ENCODE measurements around the gene COL24A1. TPM values are rescaled to one million over a fixed set of nuclear protein-coding genes. Genes with fewer than 3 reads are reported as not detected.

COL24A1 gene
- total and polyA plus RNA-seq, 2 experiments from 2014 or later, result 0.32 to 0.54 TPM

- DNase-seq (ENCODE audit: low read depth in 1 of 2, low spot score in 1 of 2), result no peak
- Histone ChIP-seq H3K27ac (no peak overlapping the region), H3K27me3 (no peaks in the 10 kb centered on the region), H3K4me3 (no peak overlapping the region), H3K9me3 (ENCODE audit: low read depth) (no peaks in the 10 kb centered on the region), H3K36me3 (no peaks in the 10 kb centered on the region), H3K4me1 (ENCODE audit: low read depth) (no peaks in the 10 kb centered on the region)
- no peak for TF ChIP-seq CTCF (IDR thresholded peaks at IDR 0.05; ENCODE audit: low read depth, low read length)
These were observed 217.7 kb downstream of the COL24A1 start for GRCh38 chr1:85938829-85939228.

- TF ChIP-seq CTCF (IDR thresholded peaks at IDR 0.05; ENCODE audit: low read depth, low read length), result no peak
- no peak for DNase-seq (ENCODE audit: low read depth in 1 of 2, low spot score in 1 of 2)
- no peaks in the 10 kb centered on the region for H3K9me3 ChIP-seq (ENCODE audit: low read depth)
- no peaks in the 10 kb centered on the region for H3K4me1 ChIP-seq (ENCODE audit: low read depth)
- no peak overlapping the region for H3K27ac ChIP-seq
- H3K4me3 ChIP-seq, result no peak overlapping the region
- no peaks in the 10 kb centered on the region for H3K36me3 ChIP-seq
- no peaks in the 10 kb centered on the region for H3K27me3 ChIP-seq
These were observed 220.1 kb downstream of the COL24A1 start for GRCh38 chr1:85936470-85936869.

GRCh38 chr1:85936057-85936456, 220.5 kb downstream of the COL24A1 start:
- Histone ChIP-seq H3K27me3 (no peaks in the 10 kb centered on the region), H3K9me3 (ENCODE audit: low read depth) (no peaks in the 10 kb centered on the region), H3K36me3 (no peaks in the 10 kb centered on the region), H3K27ac (no peak overlapping the region), H3K4me3 (no peak overlapping the region), H3K4me1 (ENCODE audit: low read depth) (no peaks in the 10 kb centered on the region)
- no peak for DNase-seq (ENCODE audit: low read depth in 1 of 2, low spot score in 1 of 2)
- no peak for TF ChIP-seq CTCF (IDR thresholded peaks at IDR 0.05; ENCODE audit: low read depth, low read length)

- Histone ChIP-seq H3K27ac (no peak overlapping the region), H3K9me3 (ENCODE audit: low read depth) (no peaks in the 10 kb centered on the region), H3K4me1 (ENCODE audit: low read depth) (no peaks in the 10 kb centered on the region), H3K4me3 (no peak overlapping the region), H3K27me3 (no peaks in the 10 kb centered on the region), H3K36me3 (no peaks in the 10 kb centered on the region)
- TF ChIP-seq CTCF (IDR thresholded peaks at IDR 0.05; ENCODE audit: low read depth, low read length), result no peak
- no peak for DNase-seq (ENCODE audit: low read depth in 1 of 2, low spot score in 1 of 2)
These were observed 221.3 kb downstream of the COL24A1 start for GRCh38 chr1:85935234-85935633.

GRCh38 chr1:85934516-85934915, 222.1 kb downstream of the COL24A1 start:
- no peaks in the 10 kb centered on the region for H3K27me3 ChIP-seq
- H3K4me1 ChIP-seq (ENCODE audit: low read depth), result no peaks in the 10 kb centered on the region
- no peaks in the 10 kb centered on the region for H3K9me3 ChIP-seq (ENCODE audit: low read depth)
- no peaks in the 10 kb centered on the region for H3K36me3 ChIP-seq
- peak in 1 of 2 donors; percentile 3 for DNase-seq (ENCODE audit: low read depth in 1 of 2, low spot score in 1 of 2)
- H3K27ac ChIP-seq, result no peak overlapping the region
- no peak overlapping the region for H3K4me3 ChIP-seq
- no peak for TF ChIP-seq CTCF (IDR thresholded peaks at IDR 0.05; ENCODE audit: low read depth, low read length)

GRCh38 chr1:85933961-85934360, 222.6 kb downstream of the COL24A1 start:
- H3K4me1 ChIP-seq (ENCODE audit: low read depth), result no peaks in the 10 kb centered on the region
- H3K36me3 ChIP-seq, result no peaks in the 10 kb centered on the region
- peak in 1 of 2 donors; percentile 37 for DNase-seq (ENCODE audit: low read depth in 1 of 2, low spot score in 1 of 2)
- no peaks in the 10 kb centered on the region for H3K27me3 ChIP-seq
- no peak for TF ChIP-seq CTCF (IDR thresholded peaks at IDR 0.05; ENCODE audit: low read depth, low read length)
- H3K4me3 ChIP-seq, result no peak overlapping the region
- H3K9me3 ChIP-seq (ENCODE audit: low read depth), result no peaks in the 10 kb centered on the region
- no peak overlapping the region for H3K27ac ChIP-seq
